ENCODE data around the gene PRXL2B.

PRXL2B gene

DNA sequence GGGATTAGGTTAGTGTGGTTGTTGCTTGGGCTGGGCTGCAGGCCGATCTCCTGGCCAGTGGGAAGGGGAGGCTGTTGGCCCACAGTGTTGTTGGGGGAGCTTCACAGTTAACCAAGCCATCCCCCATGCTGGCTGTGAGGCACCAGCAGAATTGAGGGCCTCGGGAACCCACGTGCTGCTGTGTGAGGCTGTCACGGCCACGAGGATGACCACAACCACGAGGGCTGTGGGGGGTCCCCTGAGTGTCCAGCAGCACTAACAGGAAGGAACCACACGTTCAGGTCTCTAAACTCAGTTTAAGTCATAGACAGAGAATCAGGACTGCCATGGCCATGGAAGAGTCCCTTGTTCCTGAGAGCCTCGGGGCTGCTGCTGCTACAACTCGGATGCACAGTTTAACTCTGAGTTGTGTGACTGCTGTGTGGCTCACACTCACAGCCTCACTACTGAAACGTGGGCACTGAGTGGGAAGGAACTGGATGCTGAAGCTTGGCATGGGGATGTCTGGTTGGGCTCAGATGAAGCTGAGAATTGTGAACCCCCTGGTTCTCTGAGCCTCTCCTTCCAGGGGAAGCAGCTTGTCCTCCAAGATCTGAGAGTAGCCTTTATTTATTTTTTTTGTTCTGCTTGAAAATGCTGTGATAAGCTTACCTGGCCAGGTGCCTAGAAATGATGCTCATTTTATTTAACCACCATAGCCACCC lies 51.0 kb downstream of the PRXL2B start:
- no peak for DNase-seq (ENCODE audit: low read depth)

DNA sequence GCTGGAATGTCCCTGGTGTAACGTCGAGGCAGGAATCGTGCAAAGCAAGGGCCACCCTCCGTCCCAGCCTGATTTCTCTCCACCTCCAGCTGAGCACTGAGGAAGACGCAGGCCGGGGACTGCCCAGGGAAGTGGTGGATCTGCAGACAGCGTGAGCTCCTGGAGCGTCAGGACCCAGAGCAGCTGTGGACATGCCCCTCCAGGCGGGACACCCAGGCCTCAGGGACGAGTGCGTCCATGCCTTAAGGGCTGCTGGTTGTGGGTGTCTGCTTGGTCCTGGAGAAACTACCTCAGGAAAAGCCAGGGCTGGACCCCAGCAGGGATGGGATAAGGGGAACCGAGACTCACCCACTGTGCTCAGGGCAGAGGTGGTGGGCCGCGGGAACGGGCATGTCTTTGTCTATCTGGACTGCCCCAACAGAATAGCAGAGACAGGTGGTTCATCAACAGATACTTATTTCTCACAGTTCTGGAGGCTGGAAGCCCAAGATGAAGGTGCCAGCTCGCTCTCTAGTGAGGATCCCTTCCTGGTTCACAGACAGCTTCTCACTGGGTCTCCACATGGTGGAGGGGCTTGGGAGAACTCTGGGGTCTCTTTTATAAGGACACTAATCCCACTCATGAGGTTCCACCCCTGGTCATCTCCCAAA lies 52.0 kb downstream of the PRXL2B start:
- no peak for DNase-seq (ENCODE audit: low read depth)

DNA sequence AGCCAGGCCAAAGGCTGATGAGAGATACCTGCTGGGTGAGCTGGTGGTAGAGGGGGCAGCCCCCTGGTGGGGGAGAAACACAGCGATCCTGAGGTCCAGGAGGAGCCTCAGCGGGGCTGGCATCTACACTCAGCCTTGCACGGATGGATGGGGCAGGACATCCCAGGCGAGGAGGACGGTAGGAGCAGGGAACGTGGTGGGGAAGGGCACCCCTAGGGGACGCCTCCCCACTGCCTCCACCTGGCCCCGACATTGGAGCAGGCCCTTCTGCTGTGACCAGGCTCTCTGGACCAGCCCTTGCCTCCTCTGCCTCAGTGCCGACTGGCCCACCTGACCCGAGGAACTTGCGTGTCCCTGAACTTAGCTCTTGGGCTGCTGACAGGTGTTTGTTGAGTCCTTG lies 52.6 kb downstream of the PRXL2B start:
- DNase-seq (ENCODE audit: low read depth), result no peak

DNA sequence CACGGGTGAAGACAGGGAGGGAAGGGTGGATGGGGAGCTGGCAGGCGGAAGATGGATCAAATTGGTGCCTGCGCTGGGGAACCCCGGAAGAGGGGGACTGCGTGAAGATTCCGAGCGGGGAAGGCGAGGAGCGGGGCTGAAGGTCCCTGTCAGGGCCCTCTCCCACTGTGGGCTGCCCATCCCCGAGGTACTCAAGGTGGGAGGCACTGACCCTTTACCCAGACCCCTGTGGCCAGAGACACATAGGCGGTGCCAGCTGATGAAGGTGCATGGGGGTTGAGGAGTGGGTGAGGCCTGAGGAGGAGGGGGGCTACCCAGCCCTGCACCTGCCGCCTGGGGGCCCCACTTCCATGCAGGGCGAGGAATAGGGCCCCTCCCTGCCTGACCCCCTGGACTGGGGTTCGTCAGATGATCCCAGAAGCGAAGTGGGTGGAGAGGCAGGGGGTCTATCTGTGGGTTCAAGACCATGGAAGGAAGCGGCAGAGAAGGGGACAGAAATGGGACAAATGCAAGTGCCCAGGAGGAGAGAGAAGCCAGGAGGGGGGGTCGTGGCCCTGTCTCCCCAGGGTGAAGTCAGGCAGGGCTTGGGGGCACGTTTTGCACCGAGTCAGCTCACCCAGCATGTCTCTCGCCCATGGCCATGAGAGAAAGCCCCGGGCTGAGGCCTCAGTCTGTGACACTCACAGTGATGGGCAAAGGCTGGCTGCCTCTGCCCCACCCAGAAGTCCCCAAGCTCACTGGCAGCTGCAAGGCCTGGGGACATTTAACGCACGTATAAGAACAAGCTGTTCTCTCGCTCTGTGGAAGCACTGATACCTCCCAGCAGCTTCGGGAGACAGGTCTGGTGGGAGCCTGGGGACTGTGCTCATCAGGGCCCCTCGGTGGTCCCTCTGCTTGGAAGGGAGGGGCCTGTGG lies 53.3 kb downstream of the PRXL2B start:
- no peak for DNase-seq (ENCODE audit: low read depth)

DNA sequence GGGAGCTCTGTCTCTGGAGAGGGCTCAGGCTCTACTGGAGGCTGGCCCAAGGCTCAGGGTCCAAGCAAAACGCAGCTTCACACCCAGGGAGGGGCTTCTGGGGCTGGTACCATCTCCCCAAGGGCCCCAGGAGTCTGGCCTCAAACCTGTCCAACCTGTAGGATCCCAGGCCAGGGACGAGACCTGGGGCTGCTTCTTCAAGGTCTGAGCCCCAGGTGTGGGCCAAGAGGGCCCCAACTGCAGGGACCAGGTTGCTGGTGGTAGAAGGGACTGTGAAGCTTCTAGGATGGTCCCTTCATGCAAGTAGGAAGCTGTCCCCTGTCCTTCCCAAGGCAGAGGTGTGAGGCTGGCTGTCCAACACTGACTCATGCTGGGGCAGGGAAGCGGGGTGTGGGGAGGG lies 54.0 kb downstream of the PRXL2B start:
- DNase-seq (ENCODE audit: low read depth), result no peak
